ENCODE measurements around the gene LRRC40.

Gene LRRC40

GRCh38 chr1:70103770-70104169 lies 101.6 kb downstream of the LRRC40 start:
- DNase-seq = no peak

DNA sequence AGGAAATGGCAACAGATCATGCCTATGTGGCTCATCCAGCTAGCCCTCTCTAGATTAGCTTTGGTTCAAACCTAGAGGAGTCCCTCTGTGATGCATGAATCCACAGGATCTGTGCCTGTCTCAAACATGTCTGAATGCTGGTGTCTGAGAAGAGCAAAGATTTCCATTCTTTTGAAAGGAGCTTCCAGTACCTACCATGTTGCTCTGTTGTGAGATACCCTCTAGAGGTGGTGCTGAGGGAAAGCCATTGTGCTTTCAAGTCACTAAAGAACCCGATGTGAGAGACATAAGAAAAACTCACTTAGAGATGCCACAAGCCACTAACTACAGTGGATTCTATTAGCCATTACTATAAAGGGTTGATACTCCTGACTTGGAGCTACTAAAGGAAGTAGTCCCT lies 103.6 kb downstream of the LRRC40 start:
- no peak for DNase-seq

DNA sequence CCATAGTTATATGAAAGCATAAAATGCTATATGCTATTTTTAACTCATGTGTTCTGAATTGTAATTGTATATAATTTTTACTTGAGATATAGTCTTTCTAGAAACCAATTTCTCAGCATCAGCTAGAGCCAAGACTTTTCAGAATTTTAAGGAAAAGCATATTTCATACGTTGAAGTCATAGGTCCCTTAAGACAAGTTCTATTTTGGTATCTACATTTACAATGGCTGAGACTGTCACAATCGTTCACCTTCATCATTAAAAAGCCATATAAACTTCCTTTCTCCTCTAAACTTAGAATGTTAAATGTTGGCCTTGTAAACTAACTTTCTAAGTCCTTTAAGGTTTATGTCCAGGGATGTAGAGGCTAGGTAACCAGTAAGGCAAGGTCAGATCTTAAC lies 104.1 kb downstream of the LRRC40 start:
- no peak for DNase-seq
